22Rv1 (cell line): ENCODE data around the gene FGF6.
"Not testable (repeated sequence)": the region's sequence is repeated elsewhere in the genome, so short reads cannot be mapped to it uniquely, and the experiment has no call there.

ENCODE experiments used
- H3K27ac ChIP-seq: fragments of 450-650 bp; 2 replicates; pipeline ENCODE4 v1.5.1; 2017
- CTCF ChIP-seq: fragments of 450-650 bp; IDR thresholded peaks from 2 replicates; pipeline ENCODE4 v1.5.1; 2017; ENCODE audit warnings: mild to moderate bottlenecking
- ZFX ChIP-seq: fragments of 450-650 bp; IDR thresholded peaks from 2 replicates; pipeline ENCODE4 v1.6.1; 2017; ENCODE audit warnings: antibody characterized with exemption, borderline replicate concordance

Gene FGF6

GRCh38 chr12:4418913-4419312 is 26.7 kb downstream of the FGF6 start:
- TF ChIP-seq CTCF: no peak
- TF ChIP-seq ZFX: no peak

GRCh38 chr12:4417936-4418335 is 27.7 kb downstream of the FGF6 start:
- no peak overlapping the region for H3K27ac ChIP-seq
- no peak for TF ChIP-seq ZFX
- no peak for TF ChIP-seq CTCF

More at GRCh38 chr12:4418913-4419312, 26.7 kb downstream of the FGF6 start:
- no peak overlapping the region for H3K27ac ChIP-seq

- no peak for TF ChIP-seq ZFX
- TF ChIP-seq CTCF: no peak
- H3K27ac ChIP-seq: no peak overlapping the region
Observed at GRCh38 chr12:4417455-4417854, 28.2 kb downstream of the FGF6 start.

GRCh38 chr12:4416276-4416675 is 29.3 kb downstream of the FGF6 start:
- no peak for TF ChIP-seq ZFX
- TF ChIP-seq CTCF: no peak

GRCh38 chr12:4412465-4412864 is 33.1 kb downstream of the FGF6 start:
- H3K27ac ChIP-seq: no peak overlapping the region
- TF ChIP-seq ZFX (no peak), CTCF (no peak)

More at GRCh38 chr12:4416276-4416675, 29.3 kb downstream of the FGF6 start:
- no peak overlapping the region for H3K27ac ChIP-seq

GRCh38 chr12:4412056-4412455 is 33.6 kb downstream of the FGF6 start:
- no peak overlapping the region for H3K27ac ChIP-seq
- TF ChIP-seq CTCF: no peak
- no peak for TF ChIP-seq ZFX

- TF ChIP-seq CTCF: no peak
- TF ChIP-seq ZFX: no peak
- H3K27ac ChIP-seq: no peak overlapping the region
Observed at GRCh38 chr12:4407136-4407535, 38.5 kb downstream of the FGF6 start.

- not testable (repeated sequence) for H3K27ac ChIP-seq
Observed at GRCh38 chr12:4404877-4405637, 40.6 kb downstream of the FGF6 start.
